Stimulated activated CD4-positive, alpha-beta T cell treated with anti-CD3 and anti-CD28 coated beads, Interleukin-15, amount 100 ng/mL, for 1 hour (primary cell): ENCODE data around the gene SLC26A2.

Source experiments
- DNase-seq, 2 donors: peaks; one replicate each; pipeline ENCODE4 v3.0.0-alpha.2; 2020; ENCODE audit warnings: low read depth in 1 of 2, low spot score in 1 of 2

SLC26A2 gene

DNA sequence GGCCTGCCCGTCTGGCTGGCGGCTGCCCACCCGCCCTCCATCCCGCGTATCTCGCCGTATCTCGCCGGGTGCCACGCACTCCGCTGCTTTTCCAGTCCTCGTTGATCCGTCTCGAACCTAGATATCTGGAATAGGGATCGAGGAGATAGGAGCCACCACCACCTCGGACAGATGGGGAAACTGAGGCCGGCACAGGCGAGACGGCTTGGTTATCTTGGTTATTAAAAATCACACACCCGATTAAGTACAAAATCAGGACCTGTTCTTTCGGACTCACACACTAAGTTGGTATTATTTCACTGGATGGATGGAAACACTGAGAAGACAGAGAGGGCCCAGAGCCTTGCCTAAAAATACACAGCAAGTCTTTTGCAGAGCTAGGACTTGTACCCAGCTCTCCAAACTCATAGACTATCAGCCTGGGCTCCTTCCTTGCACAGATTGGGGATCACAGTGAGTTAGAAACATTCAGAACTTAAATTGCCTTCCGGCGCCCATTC is 678 bp downstream of the SLC26A2 start:
- no peak for DNase-seq

DNA sequence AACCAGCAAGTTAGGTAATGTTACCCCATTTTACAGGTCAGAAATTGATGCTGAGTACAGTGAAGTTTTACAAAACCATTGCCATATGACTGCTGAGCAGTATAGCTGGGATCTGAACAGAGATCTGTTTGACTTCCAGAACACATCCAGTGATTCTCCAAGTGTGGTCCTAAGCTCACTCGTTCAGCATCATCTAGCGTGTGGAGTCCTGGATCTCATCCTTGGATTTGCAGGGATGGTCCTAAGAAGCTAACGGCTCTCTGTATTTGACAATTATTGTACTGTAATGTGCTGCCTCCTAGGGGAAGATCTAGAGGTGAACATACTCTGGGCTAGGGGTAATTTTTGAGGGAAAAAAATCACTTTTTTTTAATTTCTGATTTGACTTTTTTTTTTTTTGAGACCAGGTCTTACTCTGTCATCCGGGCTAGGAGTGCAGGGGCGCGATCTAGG is 1.4 kb downstream of the SLC26A2 start:
- DNase-seq, result no peak

- no peak for DNase-seq
Measured at GRCh38 chr5:149962601-149963300, 2.2 kb downstream of the SLC26A2 start.

- DNase-seq, result no peak
Measured at GRCh38 chr5:149963729-149964128, 3.2 kb downstream of the SLC26A2 start.

- no peak for DNase-seq
Measured at GRCh38 chr5:149966946-149967345, 6.4 kb downstream of the SLC26A2 start.

DNA sequence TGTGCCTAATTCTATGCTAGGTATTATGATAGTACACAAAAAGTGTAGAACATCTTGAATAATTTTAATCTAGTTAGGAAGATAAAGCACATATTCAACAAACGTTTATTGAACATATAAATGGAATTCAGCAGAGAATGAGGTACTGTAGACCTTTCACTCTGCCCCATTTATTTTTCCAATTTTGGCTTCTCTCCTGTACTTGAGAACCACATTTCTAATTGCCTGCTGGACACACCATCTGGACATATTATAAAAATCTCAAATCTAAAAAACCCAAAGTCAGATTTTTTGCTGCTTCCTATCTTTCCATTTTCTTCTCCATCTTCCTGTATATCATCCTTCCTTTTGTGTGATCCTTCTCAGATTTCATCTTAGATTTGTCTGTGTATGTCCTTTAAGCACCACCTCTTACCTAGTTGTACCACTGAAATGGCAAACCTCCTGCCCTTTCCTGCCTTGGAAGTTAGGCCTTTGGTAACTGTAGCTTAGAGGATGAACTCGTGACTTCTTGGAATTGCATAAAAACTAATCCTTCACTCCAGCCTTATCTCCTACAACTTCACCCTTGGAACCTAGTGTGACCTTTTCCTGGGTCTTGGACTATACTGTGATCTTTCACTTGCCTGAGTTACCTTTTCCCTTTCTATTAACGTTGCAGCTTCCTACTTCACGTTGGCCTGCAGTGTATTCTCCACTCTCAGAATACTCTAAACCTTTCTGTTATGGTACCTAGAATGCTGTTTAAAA is 8.8 kb downstream of the SLC26A2 start:
- no peak for DNase-seq

- no peak for DNase-seq
Measured at GRCh38 chr5:149975409-149975808, 14.9 kb downstream of the SLC26A2 start.

- no peak for DNase-seq
Measured at GRCh38 chr5:149979896-149980295, 19.3 kb downstream of the SLC26A2 start.

DNA sequence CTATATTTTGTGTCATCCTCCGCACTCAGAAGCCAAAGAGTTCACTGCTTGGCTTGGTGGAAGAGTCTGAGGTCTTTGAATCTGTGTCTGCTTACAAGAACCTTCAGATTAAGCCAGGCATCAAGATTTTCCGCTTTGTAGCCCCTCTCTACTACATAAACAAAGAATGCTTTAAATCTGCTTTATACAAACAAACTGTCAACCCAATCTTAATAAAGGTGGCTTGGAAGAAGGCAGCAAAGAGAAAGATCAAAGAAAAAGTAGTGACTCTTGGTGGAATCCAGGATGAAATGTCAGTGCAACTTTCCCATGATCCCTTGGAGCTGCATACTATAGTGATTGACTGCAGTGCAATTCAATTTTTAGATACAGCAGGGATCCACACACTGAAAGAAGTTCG is 20.6 kb downstream of the SLC26A2 start:
- DNase-seq, result no peak

- DNase-seq, result no peak
Measured at GRCh38 chr5:149982505-149982904, 21.9 kb downstream of the SLC26A2 start.

DNA sequence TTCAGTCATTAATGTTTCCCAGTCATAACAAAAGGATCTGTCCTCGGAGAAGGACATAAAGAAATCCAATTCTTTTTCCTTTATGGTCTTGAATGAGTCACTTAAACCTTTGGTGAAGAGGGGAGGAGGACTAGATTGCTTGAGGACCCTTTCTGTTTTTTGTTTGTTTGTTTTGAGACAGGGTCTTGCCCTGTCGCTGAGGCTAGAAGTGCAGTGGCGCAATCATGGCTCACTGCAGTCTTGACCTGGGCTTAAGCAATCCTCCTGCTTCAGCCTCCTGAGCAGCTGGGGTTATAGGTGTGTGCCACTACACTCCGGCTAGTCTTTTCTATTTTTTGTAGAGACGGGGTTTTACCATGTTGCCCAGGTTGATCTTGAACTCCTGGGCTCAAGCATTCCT is 27.6 kb downstream of the SLC26A2 start:
- no peak for DNase-seq

DNA sequence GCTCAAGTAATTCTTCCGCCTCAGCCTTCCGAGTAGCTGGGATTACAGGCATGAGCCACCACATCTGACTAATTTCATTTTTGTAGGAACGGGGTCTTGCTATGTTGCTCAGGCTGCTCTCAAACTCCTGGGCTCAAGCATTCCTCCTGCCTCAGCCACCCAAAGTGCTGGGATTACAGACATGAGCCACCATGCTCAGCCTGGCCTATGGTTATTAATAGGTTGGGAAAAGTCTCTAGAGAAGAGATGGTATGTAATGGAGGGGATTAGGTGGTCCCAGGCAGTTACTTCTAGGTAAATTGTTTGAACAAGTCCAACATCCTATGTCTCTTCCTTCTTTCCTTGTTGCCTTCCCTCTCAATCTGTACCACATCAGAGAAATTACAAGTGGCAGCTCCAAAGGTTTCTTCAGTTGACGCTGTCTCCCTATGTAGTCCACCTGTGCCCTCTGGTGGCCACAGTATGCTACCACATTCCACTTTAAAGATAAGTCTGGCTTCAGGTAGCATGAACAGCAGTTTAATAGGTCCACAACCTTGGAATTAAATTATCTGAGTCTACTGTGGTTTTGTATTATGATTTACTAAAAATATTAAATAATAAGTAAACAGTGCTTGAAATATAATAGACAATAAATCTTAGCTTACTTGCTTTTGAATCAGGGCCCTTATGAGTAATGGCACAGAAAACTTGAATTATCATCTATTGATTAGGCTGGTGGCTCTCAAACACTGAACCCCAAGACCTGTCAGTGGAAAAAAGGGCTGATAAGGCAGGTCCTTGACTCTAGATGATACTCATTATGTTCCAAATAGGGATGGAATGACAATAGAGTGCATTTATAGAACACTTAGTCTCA is 30.2 kb downstream of the SLC26A2 start:
- peak; percentile 32 to 43 for DNase-seq

DNA sequence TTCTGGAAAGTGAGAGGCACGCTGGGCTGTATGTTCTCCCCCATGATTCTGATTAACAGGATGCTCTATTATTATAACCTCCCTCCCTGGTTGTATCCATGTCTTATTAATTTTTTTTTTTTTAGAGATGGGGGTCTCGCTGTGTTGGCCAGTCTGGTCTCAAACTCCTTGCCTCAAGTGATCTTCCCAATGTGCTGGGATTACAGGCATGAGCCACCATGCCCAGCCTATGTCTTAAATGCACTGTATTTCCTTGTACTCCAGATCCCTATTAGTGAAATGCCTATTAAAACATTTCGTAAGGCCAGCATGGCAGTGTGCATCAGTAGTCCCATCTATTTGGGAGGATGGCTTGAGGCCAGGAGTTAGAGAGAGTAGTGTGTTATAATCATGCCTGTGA is 32.9 kb downstream of the SLC26A2 start:
- no peak for DNase-seq

DNA sequence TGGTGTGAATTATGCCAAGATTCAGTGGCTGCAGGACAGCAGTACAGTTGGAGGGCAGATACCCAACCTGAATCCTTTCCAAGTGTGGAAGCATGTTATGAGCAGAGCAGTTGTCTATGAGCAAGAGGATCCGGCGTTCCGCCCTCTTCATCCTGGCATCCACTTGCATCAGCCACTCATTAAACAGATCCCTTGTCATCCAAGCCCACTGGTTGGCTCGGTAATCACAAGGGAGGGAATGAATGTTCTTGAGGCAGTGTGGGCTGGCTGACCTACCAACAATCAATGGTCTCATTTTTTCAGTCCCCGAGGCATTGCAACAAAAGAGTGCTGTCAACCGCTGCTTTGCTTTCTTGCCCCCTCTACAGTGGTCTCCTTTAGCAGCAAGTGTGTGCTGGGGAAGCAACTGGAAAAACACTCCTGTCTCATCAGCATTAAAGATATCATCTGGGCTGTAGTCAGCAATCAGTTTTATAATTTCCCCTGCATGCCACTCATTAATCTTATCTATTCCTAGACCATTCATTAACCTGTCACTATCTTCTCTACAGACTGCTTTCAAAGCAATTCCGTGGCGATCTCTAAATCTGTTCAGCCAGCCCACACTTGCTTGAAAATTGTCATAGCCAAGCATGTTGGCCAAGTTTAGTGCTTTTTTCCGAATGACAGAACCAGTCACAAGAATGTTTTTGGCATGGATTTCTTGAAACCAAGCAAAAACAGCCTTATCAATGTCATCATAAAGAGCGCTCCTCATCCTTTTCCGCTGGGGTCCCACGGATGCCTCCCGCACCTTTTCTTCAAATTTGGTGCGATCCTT is 35.0 kb downstream of the SLC26A2 start:
- DNase-seq, result no peak

DNA sequence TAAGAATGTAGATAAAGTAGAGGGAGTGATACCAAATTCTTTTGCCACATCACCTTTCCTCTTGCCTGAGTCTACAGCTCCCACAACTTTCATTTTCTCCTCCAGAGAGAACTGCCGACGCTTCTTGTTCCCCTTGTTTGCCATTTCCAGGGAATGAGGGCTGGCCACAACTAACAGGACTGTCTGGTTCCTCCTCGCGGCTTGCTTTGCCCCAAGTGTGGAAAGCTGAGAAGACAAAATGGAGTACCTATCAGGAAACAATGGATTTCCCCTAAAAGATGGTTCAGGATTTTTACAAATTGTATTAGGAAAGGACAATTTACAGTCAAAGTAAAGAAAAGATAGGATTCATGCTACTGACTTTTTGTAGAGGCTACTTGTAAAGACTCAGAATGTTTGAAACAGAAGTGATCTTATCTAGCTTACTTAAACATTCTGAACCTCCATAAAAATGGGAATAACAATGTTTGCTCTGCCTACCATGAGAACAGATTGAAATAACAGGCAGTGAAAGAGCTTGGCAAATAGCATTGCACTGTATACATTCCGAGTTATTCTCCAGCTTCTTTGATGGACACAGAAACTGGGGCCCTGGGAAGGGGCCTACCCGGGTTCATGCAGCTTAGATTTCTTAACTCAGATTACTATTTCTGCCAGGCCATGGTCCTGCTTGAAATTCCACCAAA is 35.8 kb downstream of the SLC26A2 start:
- no peak for DNase-seq

- no peak for DNase-seq
Measured at GRCh38 chr5:149998281-149998680, 37.7 kb downstream of the SLC26A2 start.

- DNase-seq, result no peak
Measured at GRCh38 chr5:149999359-149999758, 38.8 kb downstream of the SLC26A2 start.

GRCh38 chr5:149999866-150000255 is 39.3 kb downstream of the SLC26A2 start:
- DNase-seq, result no peak

DNA sequence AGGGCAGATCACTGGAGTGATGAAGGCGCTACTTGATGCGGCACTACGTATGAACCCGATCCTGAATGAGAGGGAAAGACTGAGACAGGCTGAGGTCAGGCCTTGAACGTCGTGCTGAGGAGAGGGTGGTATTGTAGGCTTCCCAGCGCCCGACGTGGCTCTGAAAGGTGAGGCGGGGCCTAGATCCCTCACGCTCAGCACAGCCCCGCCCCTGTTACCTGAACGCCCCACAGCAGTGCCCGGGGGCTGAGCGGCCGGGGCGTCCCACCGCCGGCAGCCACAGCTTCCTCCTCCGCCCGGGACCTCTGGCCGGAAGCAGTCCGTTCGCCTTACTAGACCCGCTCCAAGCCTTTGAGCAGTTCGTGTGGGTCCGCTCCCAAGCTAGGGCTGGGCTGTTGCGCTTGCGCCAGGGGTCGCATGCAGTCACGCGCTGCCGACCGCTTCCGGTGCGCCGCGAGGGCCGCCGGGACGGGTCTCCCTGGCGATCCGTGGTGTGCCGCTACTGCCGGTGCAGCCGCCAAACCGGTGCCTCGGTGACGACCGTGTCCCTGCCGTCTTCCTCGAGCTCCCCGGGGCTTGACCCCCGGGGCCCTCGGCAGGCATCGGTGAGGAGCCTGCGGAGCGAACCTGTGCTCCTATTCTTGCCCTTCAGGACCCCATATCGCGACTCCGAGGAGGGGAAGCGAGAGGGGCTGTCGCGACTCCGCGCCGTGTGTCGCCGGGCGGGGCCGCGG is 39.9 kb downstream of the SLC26A2 start, which contains the start of the genes HMGXB3 and TIGD6:
Gene HMGXB3 (plus strand): TSS at position 484 of the 734 bp plus-strand sequence. CDS start 4,114 bp downstream, outside the sequence.
Gene TIGD6 (minus strand): TSS at position 399 of the 734 bp plus-strand sequence. CDS start 4,306 bp downstream, outside the sequence.
- DNase-seq, result peak; percentile 63 to 78
